ENCODE measurements around the gene YKT6.

The YKT6 gene

GRCh38 chr7:44200699-44201461 is at the start of gene YKT6:
YKT6 (plus strand) TSS chr7:44200978; CDS start chr7:44201136, 158 bp downstream.
- H3K4me1 Mint-ChIP-seq (ENCODE audit: low read depth) = peaks cover 26% of the 10 kb centered on the region
- peaks cover 39% of the 10 kb centered on the region for H3K36me3 Mint-ChIP-seq (ENCODE audit: low read depth)
- peak; percentile 97 for DNase-seq
- no peaks in the 10 kb centered on the region for H3K9me3 Mint-ChIP-seq
- peaks cover 8% of the 10 kb centered on the region for H3K27me3 Mint-ChIP-seq
- peak within 1 kb of the TSS; percentile 90 for H3K27ac Mint-ChIP-seq
- peak within 1 kb of the TSS; percentile 88 for H3K4me3 Mint-ChIP-seq

GRCh38 chr7:44151956-44152355 is 48.8 kb upstream of the YKT6 start:
- Mint-ChIP-seq H3K9me3 (no peaks in the 10 kb centered on the region), H3K4me1 (ENCODE audit: low read depth) (no peaks in the 10 kb centered on the region), H3K27ac (no peak overlapping the region), H3K27me3 (no peaks in the 10 kb centered on the region), H3K36me3 (ENCODE audit: low read depth) (no peaks in the 10 kb centered on the region), H3K4me3 (no peak overlapping the region)
- DNase-seq = no peak

- Mint-ChIP-seq H3K9me3 (no peaks in the 10 kb centered on the region), H3K4me3 (no peak overlapping the region), H3K27ac (no peak overlapping the region), H3K36me3 (ENCODE audit: low read depth) (no peaks in the 10 kb centered on the region), H3K27me3 (no peaks in the 10 kb centered on the region), H3K4me1 (ENCODE audit: low read depth) (no peaks in the 10 kb centered on the region)
- no peak for DNase-seq
Measured at GRCh38 chr7:44152971-44153947, 47.5 kb upstream of the YKT6 start.

- H3K9me3 Mint-ChIP-seq = no peaks in the 10 kb centered on the region
- no peak overlapping the region for H3K4me3 Mint-ChIP-seq
- H3K36me3 Mint-ChIP-seq (ENCODE audit: low read depth) = no peaks in the 10 kb centered on the region
- no peaks in the 10 kb centered on the region for H3K4me1 Mint-ChIP-seq (ENCODE audit: low read depth)
- no peak for DNase-seq
- H3K27ac Mint-ChIP-seq = no peak overlapping the region
- no peaks in the 10 kb centered on the region for H3K27me3 Mint-ChIP-seq
Measured at GRCh38 chr7:44153948-44154335, 46.8 kb upstream of the YKT6 start.

- Mint-ChIP-seq H3K4me1 (ENCODE audit: low read depth) (no peaks in the 10 kb centered on the region), H3K4me3 (no peak overlapping the region), H3K36me3 (ENCODE audit: low read depth) (no peaks in the 10 kb centered on the region), H3K27ac (no peak overlapping the region), H3K9me3 (no peaks in the 10 kb centered on the region), H3K27me3 (no peaks in the 10 kb centered on the region)
- no peak for DNase-seq
Measured at GRCh38 chr7:44154703-44155102, 46.1 kb upstream of the YKT6 start.

- H3K27me3 Mint-ChIP-seq = no peaks in the 10 kb centered on the region
- DNase-seq = no peak
- H3K27ac Mint-ChIP-seq = no peak overlapping the region
- no peak overlapping the region for H3K4me3 Mint-ChIP-seq
- no peaks in the 10 kb centered on the region for H3K9me3 Mint-ChIP-seq
- H3K36me3 Mint-ChIP-seq (ENCODE audit: low read depth) = no peaks in the 10 kb centered on the region
- H3K4me1 Mint-ChIP-seq (ENCODE audit: low read depth) = no peaks in the 10 kb centered on the region
Measured at GRCh38 chr7:44155191-44156185, 45.3 kb upstream of the YKT6 start.

- Mint-ChIP-seq H3K9me3 (no peaks in the 10 kb centered on the region), H3K4me1 (ENCODE audit: low read depth) (no peaks in the 10 kb centered on the region), H3K36me3 (ENCODE audit: low read depth) (no peaks in the 10 kb centered on the region), H3K27me3 (no peaks in the 10 kb centered on the region), H3K4me3 (no peak overlapping the region), H3K27ac (no peak overlapping the region)
- DNase-seq = no peak
Measured at GRCh38 chr7:44156453-44157010, 44.2 kb upstream of the YKT6 start.

GRCh38 chr7:44157116-44158080 is 43.4 kb upstream of the YKT6 start:
- DNase-seq = no peak
- H3K36me3 Mint-ChIP-seq (ENCODE audit: low read depth) = no peaks in the 10 kb centered on the region
- H3K27ac Mint-ChIP-seq = no peak overlapping the region
- H3K4me1 Mint-ChIP-seq (ENCODE audit: low read depth) = no peaks in the 10 kb centered on the region
- no peak overlapping the region for H3K4me3 Mint-ChIP-seq
- H3K27me3 Mint-ChIP-seq = no peaks in the 10 kb centered on the region
- no peaks in the 10 kb centered on the region for H3K9me3 Mint-ChIP-seq

- no peaks in the 10 kb centered on the region for H3K27me3 Mint-ChIP-seq
- no peaks in the 10 kb centered on the region for H3K9me3 Mint-ChIP-seq
Measured at GRCh38 chr7:44158096-44158872, 42.5 kb upstream of the YKT6 start.

GRCh38 chr7:44158873-44159631 is 41.7 kb upstream of the YKT6 start:
- H3K27ac Mint-ChIP-seq = no peak overlapping the region
- no peaks in the 10 kb centered on the region for H3K9me3 Mint-ChIP-seq
- H3K27me3 Mint-ChIP-seq = no peaks in the 10 kb centered on the region
- H3K36me3 Mint-ChIP-seq (ENCODE audit: low read depth) = no peaks in the 10 kb centered on the region
- DNase-seq = no peak
- no peak overlapping the region for H3K4me3 Mint-ChIP-seq
- no peaks in the 10 kb centered on the region for H3K4me1 Mint-ChIP-seq (ENCODE audit: low read depth)

More at GRCh38 chr7:44158096-44158872, 42.5 kb upstream of the YKT6 start:
- no peak overlapping the region for H3K27ac Mint-ChIP-seq
- no peak overlapping the region for H3K4me3 Mint-ChIP-seq
- no peaks in the 10 kb centered on the region for H3K36me3 Mint-ChIP-seq (ENCODE audit: low read depth)
- no peaks in the 10 kb centered on the region for H3K4me1 Mint-ChIP-seq (ENCODE audit: low read depth)
- no peak for DNase-seq

GRCh38 chr7:44159824-44160630 is 40.8 kb upstream of the YKT6 start:
- no peak for DNase-seq
- Mint-ChIP-seq H3K4me3 (no peak overlapping the region), H3K4me1 (ENCODE audit: low read depth) (no peaks in the 10 kb centered on the region), H3K36me3 (ENCODE audit: low read depth) (no peaks in the 10 kb centered on the region), H3K27ac (no peak overlapping the region), H3K27me3 (no peaks in the 10 kb centered on the region), H3K9me3 (no peaks in the 10 kb centered on the region)
